HG02981 (cell line): Measurements from ENCODE around the gene TMEM165.

Experiments used
- ATAC-seq: cut with Tn5 transposase; IDR thresholded peaks from one replicate; pipeline ENCODE4 v1.9.1; 2021; ENCODE audit warnings: mild to moderate bottlenecking, moderate library complexity; ENCODE audit not compliant: unreplicated experiment

The TMEM165 gene

GRCh38 chr4:55447108-55447708, 51.5 kb downstream of the TMEM165 start:
- no peak for ATAC-seq

GRCh38 chr4:55447831-55448230, 52.1 kb downstream of the TMEM165 start:
- no peak for ATAC-seq

- ATAC-seq, result no peak
These were observed 54.8 kb downstream of the TMEM165 start for GRCh38 chr4:55450566-55450965.

- no peak for ATAC-seq
These were observed 62.4 kb downstream of the TMEM165 start for GRCh38 chr4:55458164-55458563.

- no peak for ATAC-seq
These were observed 62.9 kb downstream of the TMEM165 start for GRCh38 chr4:55458611-55459010.

GRCh38 chr4:55466001-55466400, 70.2 kb downstream of the TMEM165 start:
- ATAC-seq, result no peak

- ATAC-seq, result no peak
These were observed 73.0 kb downstream of the TMEM165 start for GRCh38 chr4:55468724-55469123.

- no peak for ATAC-seq
These were observed 74.2 kb downstream of the TMEM165 start for GRCh38 chr4:55469979-55470378.
